ENCODE measurements around the gene PLCB2. TPM values are rescaled to one million over a fixed set of nuclear protein-coding genes. Genes with fewer than 3 reads are reported as not detected.

Gene PLCB2
- total RNA-seq, 2 experiments from 2014 or later: 40.8 to 43.6 TPM

- no peak for DNase-seq
- Mint-ChIP-seq H3K27me3 (peaks cover 53% of the 10 kb centered on the region), H3K27ac (no peak overlapping the region), H3K9me3 (no peaks in the 10 kb centered on the region), H3K4me1 (peaks cover 8% of the 10 kb centered on the region), H3K36me3 (no peaks in the 10 kb centered on the region), H3K4me3 (no peak overlapping the region)
Measured at GRCh38 chr15:40281801-40282146, 26.0 kb downstream of the PLCB2 start.

- Mint-ChIP-seq H3K9me3 (no peaks in the 10 kb centered on the region), H3K27me3 (peaks cover 58% of the 10 kb centered on the region), H3K4me3 (no peak overlapping the region), H3K4me1 (peaks cover 8% of the 10 kb centered on the region), H3K27ac (no peak overlapping the region), H3K36me3 (no peaks in the 10 kb centered on the region)
- DNase-seq: no peak
Measured at GRCh38 chr15:40281057-40281800, 26.5 kb downstream of the PLCB2 start.

- Mint-ChIP-seq H3K4me3 (no peak overlapping the region), H3K36me3 (no peaks in the 10 kb centered on the region), H3K27ac (no peak overlapping the region), H3K4me1 (peaks cover 8% of the 10 kb centered on the region), H3K27me3 (peaks cover 58% of the 10 kb centered on the region), H3K9me3 (no peaks in the 10 kb centered on the region)
- DNase-seq: no peak
Measured at GRCh38 chr15:40280260-40281056, 27.3 kb downstream of the PLCB2 start.

- Mint-ChIP-seq H3K4me3 (no peak overlapping the region), H3K9me3 (no peaks in the 10 kb centered on the region), H3K4me1 (peaks cover 6% of the 10 kb centered on the region), H3K27me3 (peaks cover 58% of the 10 kb centered on the region), H3K27ac (no peak overlapping the region), H3K36me3 (no peaks in the 10 kb centered on the region)
- DNase-seq: peak; percentile 68
Measured at GRCh38 chr15:40279437-40280141, 28.1 kb downstream of the PLCB2 start.

- no peak for DNase-seq
- no peaks in the 10 kb centered on the region for H3K36me3 Mint-ChIP-seq
- H3K4me1 Mint-ChIP-seq: peaks cover 4% of the 10 kb centered on the region
- peaks cover 51% of the 10 kb centered on the region for H3K27me3 Mint-ChIP-seq
- H3K4me3 Mint-ChIP-seq: no peak overlapping the region
- H3K27ac Mint-ChIP-seq: no peak overlapping the region
- no peaks in the 10 kb centered on the region for H3K9me3 Mint-ChIP-seq
Measured at GRCh38 chr15:40278026-40278425, 29.7 kb downstream of the PLCB2 start.

DNA sequence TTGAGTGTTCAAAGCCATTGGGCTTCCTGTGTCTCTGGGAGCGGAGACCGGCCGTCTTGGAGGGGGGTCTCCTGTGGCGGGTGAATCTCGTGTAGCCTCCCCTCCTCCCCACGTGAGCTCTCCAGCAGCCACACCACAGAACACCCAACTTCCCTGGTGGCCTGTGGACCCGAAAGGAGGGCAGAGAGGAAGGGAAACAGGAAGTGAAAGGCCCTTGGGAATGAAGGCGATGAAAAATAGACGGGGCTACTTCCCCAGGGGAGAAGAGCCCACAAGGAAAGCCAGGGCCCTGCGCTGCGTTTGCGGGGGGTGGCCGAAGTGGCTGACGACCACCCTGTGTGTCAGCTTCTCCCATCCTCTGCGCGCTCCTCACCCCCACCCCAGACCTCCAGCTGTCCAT lies 30.3 kb downstream of the PLCB2 start:
- Mint-ChIP-seq H3K4me1 (peaks cover 4% of the 10 kb centered on the region), H3K4me3 (no peak overlapping the region), H3K9me3 (no peaks in the 10 kb centered on the region), H3K27ac (no peak overlapping the region), H3K27me3 (peaks cover 48% of the 10 kb centered on the region), H3K36me3 (no peaks in the 10 kb centered on the region)
- DNase-seq: no peak

GRCh38 chr15:40276927-40277326 lies 30.8 kb downstream of the PLCB2 start:
- H3K27ac Mint-ChIP-seq: no peak overlapping the region
- H3K9me3 Mint-ChIP-seq: no peaks in the 10 kb centered on the region

GRCh38 chr15:40275954-40276353 lies 31.8 kb downstream of the PLCB2 start:
- Mint-ChIP-seq H3K9me3 (no peaks in the 10 kb centered on the region), H3K27ac (no peak overlapping the region), H3K4me1 (peaks cover 4% of the 10 kb centered on the region), H3K27me3 (peaks cover 44% of the 10 kb centered on the region), H3K4me3 (no peak overlapping the region), H3K36me3 (no peaks in the 10 kb centered on the region)
- DNase-seq: no peak

More at GRCh38 chr15:40276927-40277326, 30.8 kb downstream of the PLCB2 start:
- H3K4me1 Mint-ChIP-seq: peaks cover 4% of the 10 kb centered on the region
- H3K36me3 Mint-ChIP-seq: no peaks in the 10 kb centered on the region
- H3K4me3 Mint-ChIP-seq: no peak overlapping the region
- H3K27me3 Mint-ChIP-seq: peaks cover 48% of the 10 kb centered on the region
- no peak for DNase-seq

- no peak for DNase-seq
- peaks cover 39% of the 10 kb centered on the region for H3K27me3 Mint-ChIP-seq
- H3K4me1 Mint-ChIP-seq: peaks cover 4% of the 10 kb centered on the region
- no peaks in the 10 kb centered on the region for H3K9me3 Mint-ChIP-seq
- H3K27ac Mint-ChIP-seq: no peak overlapping the region
- H3K4me3 Mint-ChIP-seq: no peak overlapping the region
- H3K36me3 Mint-ChIP-seq: no peaks in the 10 kb centered on the region
Measured at GRCh38 chr15:40275523-40275922, 32.2 kb downstream of the PLCB2 start.

- H3K36me3 Mint-ChIP-seq: no peaks in the 10 kb centered on the region
- H3K9me3 Mint-ChIP-seq: no peaks in the 10 kb centered on the region
- H3K27ac Mint-ChIP-seq: no peak overlapping the region
- H3K4me1 Mint-ChIP-seq: peaks cover 4% of the 10 kb centered on the region
- H3K4me3 Mint-ChIP-seq: no peak overlapping the region
- peaks cover 33% of the 10 kb centered on the region for H3K27me3 Mint-ChIP-seq
- peak; percentile 85 for DNase-seq
Measured at GRCh38 chr15:40274350-40275274, 33.1 kb downstream of the PLCB2 start.

DNA sequence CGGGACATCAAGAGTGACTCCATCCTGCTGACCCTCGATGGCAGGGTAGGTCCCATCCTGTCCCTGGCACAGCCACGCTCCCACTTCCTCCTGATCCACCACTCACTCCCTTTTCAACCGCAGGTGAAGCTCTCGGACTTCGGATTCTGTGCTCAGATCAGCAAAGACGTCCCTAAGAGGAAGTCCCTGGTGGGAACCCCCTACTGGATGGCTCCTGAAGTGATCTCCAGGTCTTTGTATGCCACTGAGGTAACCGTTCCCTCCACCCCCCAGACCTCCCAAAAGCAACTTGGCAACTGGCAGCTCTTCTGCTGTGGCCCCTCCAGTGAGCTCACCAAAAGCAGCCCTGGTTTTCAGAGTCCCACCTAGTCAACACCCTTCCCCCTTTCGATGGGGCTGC lies 34.3 kb downstream of the PLCB2 start:
- Mint-ChIP-seq H3K36me3 (no peaks in the 10 kb centered on the region), H3K4me3 (no peak overlapping the region), H3K9me3 (no peaks in the 10 kb centered on the region), H3K4me1 (no peaks in the 10 kb centered on the region), H3K27me3 (peaks cover 21% of the 10 kb centered on the region), H3K27ac (no peak overlapping the region)
- no peak for DNase-seq

DNA sequence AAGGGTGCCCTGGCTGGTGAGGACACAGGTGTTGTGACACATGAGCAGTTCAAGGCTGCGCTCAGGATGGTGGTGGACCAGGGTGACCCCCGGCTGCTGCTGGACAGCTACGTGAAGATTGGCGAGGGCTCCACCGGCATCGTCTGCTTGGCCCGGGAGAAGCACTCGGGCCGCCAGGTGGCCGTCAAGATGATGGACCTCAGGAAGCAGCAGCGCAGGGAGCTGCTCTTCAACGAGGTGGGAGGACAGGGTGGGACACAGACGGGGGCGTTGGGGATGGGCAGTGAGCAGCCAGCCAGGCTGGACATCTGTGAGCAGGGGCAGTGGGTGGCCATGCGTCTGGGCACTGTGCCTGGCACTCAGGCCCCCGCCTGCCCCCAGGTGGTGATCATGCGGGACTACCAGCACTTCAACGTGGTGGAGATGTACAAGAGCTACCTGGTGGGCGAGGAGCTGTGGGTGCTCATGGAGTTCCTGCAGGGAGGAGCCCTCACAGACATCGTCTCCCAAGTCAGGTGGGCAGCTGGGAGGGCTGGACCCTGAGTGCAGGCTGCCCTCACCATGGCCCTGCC lies 35.2 kb downstream of the PLCB2 start:
- Mint-ChIP-seq H3K27me3 (peaks cover 13% of the 10 kb centered on the region), H3K4me3 (no peak overlapping the region), H3K27ac (no peak overlapping the region), H3K36me3 (no peaks in the 10 kb centered on the region), H3K4me1 (no peaks in the 10 kb centered on the region), H3K9me3 (no peaks in the 10 kb centered on the region)
- DNase-seq: no peak

- Mint-ChIP-seq H3K9me3 (no peaks in the 10 kb centered on the region), H3K27me3 (peaks cover 6% of the 10 kb centered on the region), H3K27ac (no peak overlapping the region), H3K4me1 (no peaks in the 10 kb centered on the region), H3K4me3 (no peak overlapping the region), H3K36me3 (no peaks in the 10 kb centered on the region)
- DNase-seq: no peak
Measured at GRCh38 chr15:40271685-40272484, 35.9 kb downstream of the PLCB2 start.
